Measurements from ENCODE around the gene ADAM22.

GRCh38 chr7:87912121-87912520 lies 21.9 kb upstream of the ADAM22 start:
- no peak for TF ChIP-seq POLR2A (IDR thresholded peaks at IDR 0.05; ENCODE audit: low read depth, low read length)
- TF ChIP-seq TAF1 (IDR thresholded peaks at IDR 0.05; ENCODE audit: borderline replicate concordance, low read depth, low read length): no peak
